HepG2 (cell line): ENCODE measurements around the gene ZNF157. TPM values are rescaled to one million over a fixed set of nuclear protein-coding genes. Genes with fewer than 3 reads are reported as not detected.

Experiments used
- ATAC-seq: fragments of 200-7000 bp; cut with Tn5 transposase; 3 replicates; pipeline ENCODE4 v1.9.1; 2020; ENCODE audit warnings: mild to moderate bottlenecking, moderate library complexity
- BruUV-seq: library from RNA; stranded (reverse); fragments of 400-500 nt; replicated peaks from 2 replicates; lab custom pipeline; 2021; lab: Mats Ljungman, UMichigan
- CTCF ChIA-PET: fragments of 300-600 bp; formaldehyde crosslinking; extraction: SDS; loops from one replicate; lab custom pipeline; 2021; ENCODE audit warnings: low total read pairs, inconsistent platforms, low intra/inter-chr PET ratio; lab: Yijun Ruan, JAX
- POLR2A ChIA-PET: fragments of 350-600 bp; sonication (Branson Sonifier 250); formaldehyde crosslinking; loops from one replicate; lab custom pipeline; 2020; ENCODE audit warnings: antibody characterized with exemption, inconsistent platforms; lab: Yijun Ruan, JAX
- DNase-seq: peaks from one replicate; pipeline ENCODE4 v3.0.0-alpha.2; 2015; ENCODE audit warnings: low spot score
- FAIRE-seq: peaks from 3 replicates; lab custom pipeline; 2011; peaks lifted over from hg19 to GRCh38; lab: Jason Lieb, UNC
- H2AFZ ChIP-seq: one replicate; pipeline ENCODE4 v1.6.1; 2011; ENCODE audit warnings: low read length, inconsistent platforms
- H3K27ac ChIP-seq: fragments of 300-600 bp; 3 replicates; pipeline ENCODE4 v1.8.0; 2011; ENCODE audit warnings: mixed run types, mild to moderate bottlenecking, mixed read lengths, low read length, inconsistent platforms; ENCODE audit not compliant: insufficient read depth; ENCODE audit errors: extremely low read length
- H3K27me3 ChIP-seq, 2 experiments: fragments of 200-600 bp in 1 of 2; 2 replicates in 1 of 2; 3 replicates in 1 of 2; pipeline versions ENCODE4 v1.6.0 to v1.8.0; 2011; ENCODE audit warnings: low read length in 2 of 2, mild to moderate bottlenecking in 2 of 2, moderate library complexity in 2 of 2, inconsistent platforms in 1 of 2; ENCODE audit not compliant: insufficient read depth in 2 of 2, control insufficient read depth in 1 of 2
- H3K36me3 ChIP-seq, 2 experiments: fragments of 200-600 bp in 1 of 2; replicated peaks in 1 of 2; 2 replicates in 1 of 2; 3 replicates in 1 of 2; pipeline versions ENCODE4 v1.5.1 to v1.8.0; 2011; ENCODE audit warnings: low read length in 2 of 2, inconsistent platforms in 1 of 2; ENCODE audit not compliant: insufficient read depth in 2 of 2, control insufficient read depth in 1 of 2
- H3K4me1 ChIP-seq: 2 replicates; pipeline ENCODE4 v1.5.1; 2012; ENCODE audit warnings: low read length, inconsistent platforms; ENCODE audit not compliant: insufficient read depth
- H3K4me2 ChIP-seq: 2 replicates; pipeline ENCODE4 v1.6.0; 2011; ENCODE audit warnings: low read depth, low read length, inconsistent platforms
- H3K4me3 ChIP-seq, 3 experiments: fragments of 200-600 bp in 1 of 3; sonication (generic), shearing (Covaris generic) in 1 of 3; replicated peaks in 1 of 3; 2 replicates each; pipeline ENCODE4 v1.5.1; 2011 to 2016; ENCODE audit warnings: low read length in 3 of 3, inconsistent platforms in 2 of 3, low read depth in 2 of 3, mild to moderate bottlenecking in 2 of 3, control low read depth in 1 of 3, mixed read lengths in 1 of 3; ENCODE audit not compliant: insufficient read depth in 1 of 3
- H3K79me2 ChIP-seq: one replicate; pipeline ENCODE4 v1.6.1; 2011; ENCODE audit warnings: low read length, inconsistent platforms; ENCODE audit not compliant: insufficient read depth
- H3K9ac ChIP-seq: 2 replicates; pipeline ENCODE4 v1.6.0; 2011; ENCODE audit warnings: mild to moderate bottlenecking, low read depth, low read length, inconsistent platforms; ENCODE audit not compliant: insufficient read depth
- H3K9me3 ChIP-seq: 2 replicates; pipeline ENCODE4 v1.5.1; 2012; ENCODE audit warnings: mild to moderate bottlenecking, low read length
- H4K20me1 ChIP-seq: 2 replicates; pipeline ENCODE4 v1.6.0; 2011; ENCODE audit warnings: inconsistent platforms, mild to moderate bottlenecking, low read length, moderate library complexity; ENCODE audit not compliant: insufficient read depth
- BRCA1 ChIP-seq: sonication (generic); formaldehyde crosslinking; IDR thresholded peaks from 2 replicates; pipeline ENCODE4 v1.4.0; 2020; ENCODE audit warnings: missing genetic modification reagents
- PHF5A ChIP-seq: IDR thresholded peaks from one replicate; pipeline ENCODE4 v1.6.1; 2018; ENCODE audit warnings: low read depth, missing genetic modification reagents; ENCODE audit not compliant: unreplicated experiment
- ZEB1 ChIP-seq: IDR thresholded peaks from 2 replicates; pipeline ENCODE4 v1.6.1; 2012; ENCODE audit warnings: mild to moderate bottlenecking, low read depth, inconsistent platforms; ENCODE audit not compliant: insufficient replicate concordance
- ZNF124 ChIP-seq: sonication (generic); formaldehyde crosslinking; IDR thresholded peaks from 2 replicates; pipeline ENCODE4 v1.4.0; 2020; ENCODE audit warnings: missing genetic modification reagents
- ZNF605 ChIP-seq: sonication (generic); formaldehyde crosslinking; IDR thresholded peaks from 2 replicates; pipeline ENCODE4 v1.8.0; 2022; ENCODE audit warnings: mild to moderate bottlenecking, missing genetic modification reagents
- ZNF607 ChIP-seq: sonication (generic); formaldehyde crosslinking; IDR thresholded peaks from 2 replicates; pipeline ENCODE4 v1.5.1; 2020; ENCODE audit warnings: missing genetic modification reagents, mild to moderate bottlenecking, borderline replicate concordance
- ZNF629 ChIP-seq: sonication (generic); formaldehyde crosslinking; conservative IDR thresholded peaks from 2 replicates; pipeline ENCODE4 v1.5.0; 2020; ENCODE audit warnings: missing genetic modification reagents
- ZNF660 ChIP-seq: sonication (generic); formaldehyde crosslinking; IDR thresholded peaks from 2 replicates; pipeline ENCODE4 v1.5.1; 2020; ENCODE audit warnings: mild to moderate bottlenecking, low read depth, missing genetic modification reagents, borderline replicate concordance
- WGBS: methylation state at CpG from one replicate; pipeline ENCODE4 v1.1.6; 2017; ENCODE audit warnings: low lambda C conversion rate; 5-methylcytosine and 5-hydroxymethylcytosine counted together
- in situ Hi-C: cut with HindIII; loops from 2 replicates; pipeline ENCODE4 v1.10.0; 2017; ENCODE audit warnings: low pct_unique_long_range_greater_than_20kb; ENCODE audit not compliant: extremely low pct_ligation_motif_present
- intact Hi-C: fragments of 100-400 bp; cut with micrococcal nuclease; formaldehyde crosslinking; loops from one replicate; pipeline ENCODE4 v1.10.0; 2022; ENCODE audit not compliant: unreplicated experiment
- polyA plus RNA-seq, 8 experiments: library from polyadenylated mRNA; depleted of rRNA in 3 of 8; stranded (reverse) in 7 of 8; unstranded in 1 of 8; fragments of >200 nt; fragmentation: Illumina TruSeq in 4 of 8; extraction: Trizol in 4 of 8; gene quantifications; 2 replicates each; pipeline versions ENCODE4 v1.2.1 to v1.2.3, GENCODE V29; 2011 to 2016; ENCODE audit warnings: low read depth in 4 of 8, missing spikeins in 1 of 8, mixed read lengths in 1 of 8; ENCODE audit not compliant: insufficient read depth in 1 of 8
- total RNA-seq, 5 experiments: library from RNA; depleted of rRNA; stranded (reverse); fragments of >200 nt; fragmentation: Illumina TruSeq; extraction: Trizol; gene quantifications; 2 replicates each; pipeline ENCODE4 v1.2.3, GENCODE V29; 2016; ENCODE audit warnings: low read depth in 1 of 5
- TF ChIP-seq, protein P1 (sequence below): sonication (generic); formaldehyde crosslinking; IDR thresholded peaks from 2 replicates; pipeline ENCODE4 v1.5.1; 2020; ENCODE audit warnings: mild to moderate bottlenecking, missing genetic modification reagents, borderline replicate concordance
- TF ChIP-seq, protein P2 (sequence below): sonication (generic); formaldehyde crosslinking; IDR thresholded peaks from 2 replicates; pipeline ENCODE4 v1.8.0; 2022; ENCODE audit warnings: mild to moderate bottlenecking, missing genetic modification reagents, moderate library complexity
- TF ChIP-seq, protein P3 (sequence below): sonication (generic); formaldehyde crosslinking; IDR thresholded peaks from 2 replicates; pipeline ENCODE4 v1.4.0; 2020; ENCODE audit warnings: missing genetic modification reagents, borderline replicate concordance
- TF ChIP-seq, protein P4 (sequence below): IDR thresholded peaks from 2 replicates; pipeline ENCODE4 v1.6.1; 2016; ENCODE audit warnings: missing compliant biosample characterization, missing genetic modification reagents, borderline replicate concordance

ZNF157 gene
- total and polyA plus RNA-seq, 2 of the 13 experiments (the other 11 are each of a cell fraction or from before 2014, with no cell fraction given): not detected

DNA sequence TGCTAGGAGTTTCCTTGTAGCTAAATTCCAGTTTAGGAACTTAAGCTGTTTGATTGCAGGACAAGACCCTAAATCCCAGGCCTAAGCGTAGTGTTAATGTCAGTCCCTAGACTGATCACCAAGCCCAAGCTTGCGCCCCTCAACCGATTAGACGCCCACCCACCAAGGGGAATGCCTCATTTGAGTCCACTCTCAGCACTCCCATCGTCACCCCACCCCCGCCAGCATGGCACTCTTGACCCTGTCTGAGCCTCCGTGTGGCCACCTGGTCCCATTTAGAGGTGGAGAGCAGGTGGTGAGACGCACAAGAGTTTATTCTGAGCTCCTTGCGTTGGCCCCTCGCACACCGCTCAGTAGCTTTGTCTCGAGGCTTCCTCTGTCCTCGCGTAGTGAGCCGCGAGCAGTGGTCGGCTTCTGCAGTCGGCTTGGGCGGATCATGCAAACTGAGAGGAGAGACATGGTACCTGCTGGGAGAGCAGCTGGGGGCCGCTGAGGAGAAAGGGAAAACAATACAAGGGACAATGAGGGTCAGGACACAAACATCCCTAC is 48.5 kb upstream of the ZNF157 start (continued):
- TF ChIP-seq, protein P1, sequence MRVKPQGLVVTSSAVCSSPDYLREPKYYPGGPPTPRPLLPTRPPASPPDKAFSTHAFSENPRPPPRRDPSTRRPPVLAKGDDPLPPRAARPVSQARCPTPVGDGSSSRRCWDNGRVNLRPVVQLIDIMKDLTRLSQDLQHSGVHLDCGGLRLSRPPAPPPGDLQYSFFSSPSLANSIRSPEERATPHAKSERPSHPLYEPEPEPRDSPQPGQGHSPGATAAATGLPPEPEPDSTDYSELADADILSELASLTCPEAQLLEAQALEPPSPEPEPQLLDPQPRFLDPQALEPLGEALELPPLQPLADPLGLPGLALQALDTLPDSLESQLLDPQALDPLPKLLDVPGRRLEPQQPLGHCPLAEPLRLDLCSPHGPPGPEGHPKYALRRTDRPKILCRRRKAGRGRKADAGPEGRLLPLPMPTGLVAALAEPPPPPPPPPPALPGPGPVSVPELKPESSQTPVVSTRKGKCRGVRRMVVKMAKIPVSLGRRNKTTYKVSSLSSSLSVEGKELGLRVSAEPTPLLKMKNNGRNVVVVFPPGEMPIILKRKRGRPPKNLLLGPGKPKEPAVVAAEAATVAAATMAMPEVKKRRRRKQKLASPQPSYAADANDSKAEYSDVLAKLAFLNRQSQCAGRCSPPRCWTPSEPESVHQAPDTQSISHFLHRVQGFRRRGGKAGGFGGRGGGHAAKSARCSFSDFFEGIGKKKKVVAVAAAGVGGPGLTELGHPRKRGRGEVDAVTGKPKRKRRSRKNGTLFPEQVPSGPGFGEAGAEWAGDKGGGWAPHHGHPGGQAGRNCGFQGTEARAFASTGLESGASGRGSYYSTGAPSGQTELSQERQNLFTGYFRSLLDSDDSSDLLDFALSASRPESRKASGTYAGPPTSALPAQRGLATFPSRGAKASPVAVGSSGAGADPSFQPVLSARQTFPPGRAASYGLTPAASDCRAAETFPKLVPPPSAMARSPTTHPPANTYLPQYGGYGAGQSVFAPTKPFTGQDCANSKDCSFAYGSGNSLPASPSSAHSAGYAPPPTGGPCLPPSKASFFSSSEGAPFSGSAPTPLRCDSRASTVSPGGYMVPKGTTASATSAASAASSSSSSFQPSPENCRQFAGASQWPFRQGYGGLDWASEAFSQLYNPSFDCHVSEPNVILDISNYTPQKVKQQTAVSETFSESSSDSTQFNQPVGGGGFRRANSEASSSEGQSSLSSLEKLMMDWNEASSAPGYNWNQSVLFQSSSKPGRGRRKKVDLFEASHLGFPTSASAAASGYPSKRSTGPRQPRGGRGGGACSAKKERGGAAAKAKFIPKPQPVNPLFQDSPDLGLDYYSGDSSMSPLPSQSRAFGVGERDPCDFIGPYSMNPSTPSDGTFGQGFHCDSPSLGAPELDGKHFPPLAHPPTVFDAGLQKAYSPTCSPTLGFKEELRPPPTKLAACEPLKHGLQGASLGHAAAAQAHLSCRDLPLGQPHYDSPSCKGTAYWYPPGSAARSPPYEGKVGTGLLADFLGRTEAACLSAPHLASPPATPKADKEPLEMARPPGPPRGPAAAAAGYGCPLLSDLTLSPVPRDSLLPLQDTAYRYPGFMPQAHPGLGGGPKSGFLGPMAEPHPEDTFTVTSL (CRISPR knock-in tag): no peak
- TF ChIP-seq ZNF660 (CRISPR knock-in tag) (no peak), ZNF124 (CRISPR knock-in tag) (no peak)
- TF ChIP-seq, protein P2, sequence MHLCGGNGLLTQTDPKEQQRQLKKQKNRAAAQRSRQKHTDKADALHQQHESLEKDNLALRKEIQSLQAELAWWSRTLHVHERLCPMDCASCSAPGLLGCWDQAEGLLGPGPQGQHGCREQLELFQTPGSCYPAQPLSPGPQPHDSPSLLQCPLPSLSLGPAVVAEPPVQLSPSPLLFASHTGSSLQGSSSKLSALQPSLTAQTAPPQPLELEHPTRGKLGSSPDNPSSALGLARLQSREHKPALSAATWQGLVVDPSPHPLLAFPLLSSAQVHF (CRISPR knock-in tag): no peak

DNA sequence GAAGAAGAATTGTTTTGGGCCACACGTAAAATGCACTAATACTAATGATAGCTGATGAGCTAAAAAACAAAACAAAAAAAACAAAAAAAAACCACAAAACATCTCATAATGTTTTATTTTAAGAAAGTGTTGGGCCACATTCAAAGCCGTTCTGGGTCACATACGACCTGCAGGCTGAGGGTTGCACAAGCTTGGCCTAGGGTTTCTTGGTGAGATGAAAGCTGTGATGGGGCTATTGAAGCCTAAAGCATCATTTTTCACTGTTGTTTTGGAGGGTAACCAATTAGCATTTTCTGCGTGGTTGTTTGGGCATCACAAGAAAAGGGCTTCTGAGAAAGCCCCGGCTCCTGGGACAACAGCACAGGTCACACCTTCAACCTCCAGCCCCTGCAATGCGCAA is 42.5 kb upstream of the ZNF157 start:
- H3K36me3 ChIP-seq: no peaks in the 10 kb centered on the region
- in situ Hi-C loops: no loop called here
- no peak overlapping the region for H2AFZ ChIP-seq
- no peaks in the 10 kb centered on the region for H4K20me1 ChIP-seq
- H3K4me1 ChIP-seq: no peaks in the 10 kb centered on the region
- no peak overlapping the region for H3K9ac ChIP-seq
- intact Hi-C loops: no loop called here
- ATAC-seq (no peak), DNase-seq (no peak), FAIRE-seq (no peak)
- ChIA-PET POLR2A (no interaction called here), CTCF (no interaction called here)
- no peaks in the 10 kb centered on the region for H3K9me3 ChIP-seq
- BruUV-seq: no TSS peak
- no peak overlapping the region for H3K4me3 ChIP-seq
- H3K79me2 ChIP-seq: no peaks in the 10 kb centered on the region
- 41% methylated on average over 4 of the region's 6 CpGs for WGBS
- no peak overlapping the region for H3K27ac ChIP-seq
- no peak overlapping the region for H3K4me2 ChIP-seq
- H3K27me3 ChIP-seq: no peaks in the 10 kb centered on the region
- TF ChIP-seq PHF5A (CRISPR knock-in tag) (no peak), ZNF605 (no peak), ZNF607 (CRISPR knock-in tag) (no peak), BRCA1 (CRISPR knock-in tag) (no peak), ZNF629 (CRISPR knock-in tag) (no peak), ZEB1 (no peak)
- TF ChIP-seq, protein P3, sequence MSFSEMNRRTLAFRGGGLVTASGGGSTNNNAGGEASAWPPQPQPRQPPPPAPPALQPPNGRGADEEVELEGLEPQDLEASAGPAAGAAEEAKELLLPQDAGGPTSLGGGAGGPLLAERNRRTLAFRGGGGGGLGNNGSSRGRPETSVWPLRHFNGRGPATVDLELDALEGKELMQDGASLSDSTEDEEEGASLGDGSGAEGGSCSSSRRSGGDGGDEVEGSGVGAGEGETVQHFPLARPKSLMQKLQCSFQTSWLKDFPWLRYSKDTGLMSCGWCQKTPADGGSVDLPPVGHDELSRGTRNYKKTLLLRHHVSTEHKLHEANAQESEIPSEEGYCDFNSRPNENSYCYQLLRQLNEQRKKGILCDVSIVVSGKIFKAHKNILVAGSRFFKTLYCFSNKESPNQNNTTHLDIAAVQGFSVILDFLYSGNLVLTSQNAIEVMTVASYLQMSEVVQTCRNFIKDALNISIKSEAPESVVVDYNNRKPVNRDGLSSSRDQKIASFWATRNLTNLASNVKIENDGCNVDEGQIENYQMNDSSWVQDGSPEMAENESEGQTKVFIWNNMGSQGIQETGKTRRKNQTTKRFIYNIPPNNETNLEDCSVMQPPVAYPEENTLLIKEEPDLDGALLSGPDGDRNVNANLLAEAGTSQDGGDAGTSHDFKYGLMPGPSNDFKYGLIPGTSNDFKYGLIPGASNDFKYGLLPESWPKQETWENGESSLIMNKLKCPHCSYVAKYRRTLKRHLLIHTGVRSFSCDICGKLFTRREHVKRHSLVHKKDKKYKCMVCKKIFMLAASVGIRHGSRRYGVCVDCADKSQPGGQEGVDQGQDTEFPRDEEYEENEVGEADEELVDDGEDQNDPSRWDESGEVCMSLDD (CRISPR knock-in tag): no peak
- TF ChIP-seq, protein P4, sequence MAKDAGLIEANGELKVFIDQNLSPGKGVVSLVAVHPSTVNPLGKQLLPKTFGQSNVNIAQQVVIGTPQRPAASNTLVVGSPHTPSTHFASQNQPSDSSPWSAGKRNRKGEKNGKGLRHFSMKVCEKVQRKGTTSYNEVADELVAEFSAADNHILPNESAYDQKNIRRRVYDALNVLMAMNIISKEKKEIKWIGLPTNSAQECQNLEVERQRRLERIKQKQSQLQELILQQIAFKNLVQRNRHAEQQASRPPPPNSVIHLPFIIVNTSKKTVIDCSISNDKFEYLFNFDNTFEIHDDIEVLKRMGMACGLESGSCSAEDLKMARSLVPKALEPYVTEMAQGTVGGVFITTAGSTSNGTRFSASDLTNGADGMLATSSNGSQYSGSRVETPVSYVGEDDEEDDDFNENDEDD (CRISPR knock-in tag): no peak
